Nephron progenitor cell (in vitro differentiated cells): ENCODE data around the gene PCDHGA4.
A peak's percentile ranks its signal among the peaks of the same experiment; 100 is the strongest.
"Not testable (repeated sequence)": the region's sequence is repeated elsewhere in the genome, so short reads cannot be mapped to it uniquely, and the experiment has no call there.

Experiments
- DNase-seq: peaks from one replicate; pipeline ENCODE4 v3.0.0; 2021
- H3K27ac Mint-ChIP-seq: 2 replicates; pipeline ENCODE4 v1.8.0; 2021; ENCODE audit warnings: mild to moderate bottlenecking, moderate library complexity, mixed read lengths
- H3K27me3 Mint-ChIP-seq: 2 replicates; pipeline ENCODE4 v1.8.0; 2021; ENCODE audit warnings: mild to moderate bottlenecking, low read depth, mixed read lengths; ENCODE audit not compliant: poor library complexity
- H3K36me3 Mint-ChIP-seq: 2 replicates; pipeline ENCODE4 v1.8.0; 2021; ENCODE audit warnings: low read depth, mixed read lengths
- H3K4me1 Mint-ChIP-seq: 2 replicates; pipeline ENCODE4 v1.8.0; 2021; ENCODE audit warnings: mixed read lengths
- H3K4me3 Mint-ChIP-seq: 2 replicates; pipeline ENCODE4 v1.8.0; 2021; ENCODE audit warnings: mild to moderate bottlenecking, moderate library complexity, mixed read lengths
- H3K9me3 Mint-ChIP-seq: 2 replicates; pipeline ENCODE4 v1.8.0; 2021; ENCODE audit warnings: mild to moderate bottlenecking, moderate library complexity, mixed read lengths
- CTCF ChIP-seq: fragments of 200-600 bp; sonication (generic); IDR thresholded peaks from 2 replicates; pipeline ENCODE4 v1.5.0; 2021; ENCODE audit warnings: antibody characterized with exemption

Gene PCDHGA4

GRCh38 chr5:141388661-141389060 lies 33.8 kb downstream of the PCDHGA4 start:
- Mint-ChIP-seq H3K4me3 (no peak overlapping the region), H3K4me1 (no peaks in the 10 kb centered on the region), H3K36me3 (peaks cover 64% of the 10 kb centered on the region), H3K27me3 (peaks cover 3% of the 10 kb centered on the region), H3K27ac (no peak overlapping the region), H3K9me3 (peaks cover 96% of the 10 kb centered on the region)
- TF ChIP-seq CTCF, result no peak
- DNase-seq, result no peak

- Mint-ChIP-seq H3K27ac (peak overlapping the region; percentile 72), H3K4me3 (peak overlapping the region; percentile 35), H3K36me3 (peaks cover 72% of the 10 kb centered on the region), H3K9me3 (peaks cover 96% of the 10 kb centered on the region), H3K4me1 (no peaks in the 10 kb centered on the region), H3K27me3 (peaks cover 3% of the 10 kb centered on the region)
- no peak for TF ChIP-seq CTCF
- DNase-seq, result no peak
These were observed 34.6 kb downstream of the PCDHGA4 start for GRCh38 chr5:141389153-141390042.

GRCh38 chr5:141392429-141393198 lies 37.8 kb downstream of the PCDHGA4 start, which contains the start of gene PCDHGA8:
PCDHGA8 (plus strand) TSS chr5:141392633; CDS start chr5:141392814, 181 bp downstream.
- DNase-seq, result no peak
- TF ChIP-seq CTCF, result no peak
- no peaks in the 10 kb centered on the region for H3K4me1 Mint-ChIP-seq
- H3K27me3 Mint-ChIP-seq, result peaks cover 3% of the 10 kb centered on the region
- H3K9me3 Mint-ChIP-seq, result peaks cover 95% of the 10 kb centered on the region
- peaks cover 80% of the 10 kb centered on the region for H3K36me3 Mint-ChIP-seq
- no peak within 1 kb of the TSS for H3K27ac Mint-ChIP-seq
- H3K4me3 Mint-ChIP-seq, result no peak within 1 kb of the TSS

GRCh38 chr5:141393267-141393666 lies 38.4 kb downstream of the PCDHGA4 start:
- Mint-ChIP-seq H3K4me1 (no peaks in the 10 kb centered on the region), H3K27me3 (peaks cover 3% of the 10 kb centered on the region), H3K27ac (no peak overlapping the region), H3K36me3 (peaks cover 78% of the 10 kb centered on the region), H3K4me3 (no peak overlapping the region), H3K9me3 (peaks cover 94% of the 10 kb centered on the region)
- no peak for DNase-seq
- TF ChIP-seq CTCF, result no peak

GRCh38 chr5:141394401-141395187 lies 39.8 kb downstream of the PCDHGA4 start:
- not testable (repeated sequence) for DNase-seq, H3K4me1 Mint-ChIP-seq, H3K27me3 Mint-ChIP-seq, H3K27ac Mint-ChIP-seq, H3K4me3 Mint-ChIP-seq
- Mint-ChIP-seq H3K36me3 (peaks cover 76% of the 10 kb centered on the region), H3K9me3 (peaks cover 94% of the 10 kb centered on the region)

- not testable (repeated sequence) for H3K4me3 Mint-ChIP-seq, H3K27ac Mint-ChIP-seq, H3K27me3 Mint-ChIP-seq, H3K4me1 Mint-ChIP-seq, DNase-seq
- Mint-ChIP-seq H3K36me3 (peaks cover 70% of the 10 kb centered on the region), H3K9me3 (peaks cover 88% of the 10 kb centered on the region)
These were observed 43.1 kb downstream of the PCDHGA4 start, which contains the start of gene PCDHGB5 for GRCh38 chr5:141397756-141398551. PCDHGB5 (plus strand) TSS chr5:141397947; CDS start chr5:141398128, 181 bp downstream.
